GM23338 (cell line): ENCODE results near the gene POPDC2. TPM values are rescaled to one million over a fixed set of nuclear protein-coding genes. Genes with fewer than 3 reads are reported as not detected.

Source experiments
- ATAC-seq: fragments of 200-7000 bp; cut with Tn5 transposase; 3 replicates; pipeline ENCODE4 v1.9.1; 2020
- DNase-seq: peaks from one replicate; pipeline ENCODE4 v3.0.0-alpha.2; 2015; ENCODE audit warnings: low spot score
- H2AFZ ChIP-seq: fragments of 200-600 bp; sonication (generic); 2 replicates; pipeline ENCODE4 v1.8.0; 2016; ENCODE audit warnings: antibody characterized with exemption, mild to moderate bottlenecking, moderate library complexity
- H3F3A ChIP-seq: fragments of 200-600 bp; sonication (generic); replicated peaks from 2 replicates; pipeline ENCODE4 v1.8.0; 2017; ENCODE audit warnings: antibody characterized with exemption, mixed run types, low read depth
- H3K27ac ChIP-seq: fragments of 200-600 bp; sonication (generic); 2 replicates; pipeline ENCODE4 v1.6.1; 2016; ENCODE audit warnings: low read depth
- H3K27me3 ChIP-seq: fragments of 200-600 bp; sonication (generic); 2 replicates; pipeline ENCODE4 v1.8.0; 2016; ENCODE audit warnings: mild to moderate bottlenecking, mixed run types, moderate library complexity; ENCODE audit not compliant: insufficient read depth
- H3K36me3 ChIP-seq: fragments of 200-600 bp; sonication (generic); 2 replicates; pipeline ENCODE4 v1.8.0; 2016; ENCODE audit warnings: mild to moderate bottlenecking; ENCODE audit not compliant: insufficient read depth
- H3K4me1 ChIP-seq: fragments of 200-600 bp; sonication (generic); 2 replicates; pipeline ENCODE4 v1.8.0; 2016; ENCODE audit warnings: mild to moderate bottlenecking, moderate library complexity; ENCODE audit not compliant: insufficient read depth
- H3K4me2 ChIP-seq: fragments of 200-600 bp; sonication (generic); 2 replicates; pipeline ENCODE4 v1.7.1; 2017; ENCODE audit warnings: mixed run types
- H3K4me3 ChIP-seq: fragments of 200-600 bp; sonication (generic); 2 replicates; pipeline ENCODE4 v1.6.1; 2016; ENCODE audit warnings: mixed run types
- H3K79me2 ChIP-seq: fragments of 200-600 bp; sonication (generic); replicated peaks from 2 replicates; pipeline ENCODE4 v1.8.0; 2017; ENCODE audit warnings: mild to moderate bottlenecking; ENCODE audit not compliant: insufficient read depth
- H3K9me2 ChIP-seq: fragments of 200-600 bp; sonication (generic); 2 replicates; pipeline ENCODE4 v1.8.0; 2017; ENCODE audit not compliant: insufficient read depth
- H4K20me1 ChIP-seq: fragments of 200-600 bp; sonication (generic); replicated peaks from 2 replicates; pipeline ENCODE4 v1.8.0; 2017; ENCODE audit warnings: mild to moderate bottlenecking; ENCODE audit not compliant: insufficient read depth
- H3K27ac Mint-ChIP-seq: 2 replicates; pipeline ENCODE4 v1.8.0; 2020; ENCODE audit warnings: inconsistent platforms, mild to moderate bottlenecking, moderate library complexity, mixed read lengths
- H3K27me3 Mint-ChIP-seq: 3 replicates; pipeline ENCODE4 v1.8.0; 2022; ENCODE audit warnings: low read depth, mild to moderate bottlenecking, moderate library complexity, mixed read lengths, inconsistent platforms; ENCODE audit not compliant: insufficient read depth, poor library complexity
- H3K36me3 Mint-ChIP-seq: 3 replicates; pipeline ENCODE4 v1.8.0; 2021; ENCODE audit warnings: low read depth, mild to moderate bottlenecking, inconsistent platforms, moderate library complexity, mixed read lengths
- H3K4me1 Mint-ChIP-seq: 3 replicates; pipeline ENCODE4 v1.8.0; 2020; ENCODE audit warnings: mild to moderate bottlenecking, inconsistent platforms, mixed read lengths
- H3K4me3 Mint-ChIP-seq: 3 replicates; pipeline ENCODE4 v1.8.0; 2021; ENCODE audit warnings: moderate library complexity, mild to moderate bottlenecking, inconsistent platforms, mixed read lengths
- H3K9me3 Mint-ChIP-seq: 3 replicates; pipeline ENCODE4 v1.8.0; 2020; ENCODE audit warnings: moderate library complexity, mild to moderate bottlenecking, inconsistent platforms, mixed read lengths
- CREB1 ChIP-seq: fragments of 250-450 bp; sonication (Bioruptor Pico); IDR thresholded peaks from 2 replicates; pipeline ENCODE4 v1.5.0; 2020; ENCODE audit warnings: low read depth, mild to moderate bottlenecking, moderate library complexity
- CTCF ChIP-seq, 2 experiments: fragments of 200-600 bp in 1 of 2; sonication (generic) in 1 of 2; conservative IDR thresholded peaks; 2 replicates each; pipeline versions ENCODE4 v1.5.1 to v1.6.1; 2016 to 2017; ENCODE audit warnings: antibody characterized with exemption in 2 of 2, low read depth in 2 of 2, mild to moderate bottlenecking in 2 of 2, moderate library complexity in 1 of 2
- ETS1 ChIP-seq: IDR thresholded peaks from 2 replicates; pipeline ENCODE4 v1.6.1; 2016; ENCODE audit warnings: antibody characterized with exemption
- EZH2 ChIP-seq: fragments of 200-600 bp; sonication (generic); IDR thresholded peaks from one replicate; pipeline ENCODE4 v1.8.0; 2017; ENCODE audit warnings: antibody characterized with exemption, mild to moderate bottlenecking, low read depth; ENCODE audit not compliant: unreplicated experiment
- EZH2phosphoT487 ChIP-seq: fragments of 200-600 bp; sonication (generic); IDR thresholded peaks from one replicate; pipeline ENCODE4 v1.8.1; 2018; ENCODE audit warnings: antibody characterized with exemption; ENCODE audit not compliant: unreplicated experiment
- JUNB ChIP-seq: IDR thresholded peaks from one replicate; pipeline ENCODE4 v1.6.1; 2016; ENCODE audit warnings: antibody characterized with exemption; ENCODE audit not compliant: unreplicated experiment
- POLR2AphosphoS5 ChIP-seq: IDR thresholded peaks from 2 replicates; pipeline ENCODE4 v1.6.1; 2016; ENCODE audit warnings: antibody characterized with exemption, low read depth
- STAT1 ChIP-seq: IDR thresholded peaks from one replicate; pipeline ENCODE4 v1.6.1; 2016; ENCODE audit warnings: antibody characterized with exemption; ENCODE audit not compliant: unreplicated experiment
- ZNF114 ChIP-seq: fragments of 250-450 bp; sonication (Bioruptor Pico); IDR thresholded peaks from 2 replicates; pipeline ENCODE4 v1.5.0; 2020; ENCODE audit warnings: mild to moderate bottlenecking, moderate library complexity
- ZNF331 ChIP-seq: fragments of 250-450 bp; sonication (Bioruptor Pico); IDR thresholded peaks from 2 replicates; pipeline ENCODE4 v1.5.0; 2020; ENCODE audit warnings: low read depth, mild to moderate bottlenecking, moderate library complexity
- ZNF462 ChIP-seq: fragments of 250-450 bp; sonication (Bioruptor Pico); IDR thresholded peaks from 2 replicates; pipeline ENCODE4 v1.5.0; 2020; ENCODE audit warnings: mild to moderate bottlenecking, moderate library complexity
- polyA plus RNA-seq: library from polyadenylated mRNA; unstranded; fragments of >200 nt; fragmentation: Nextera tagmentation; extraction: Ambion mirVana; gene quantifications from 2 replicates; pipeline ENCODE4 v1.2.1, GENCODE V29; 2016
- total RNA-seq: library from RNA; depleted of rRNA; stranded (reverse); fragments of >200 nt; shearing (Covaris generic); gene quantifications from 2 replicates; pipeline ENCODE4 v1.2.3, GENCODE V29; 2014
- TF ChIP-seq, protein P1 (sequence below): IDR thresholded peaks from one replicate; pipeline ENCODE4 v1.6.1; 2018; ENCODE audit warnings: antibody characterized with exemption; ENCODE audit not compliant: unreplicated experiment

Gene POPDC2
- total and polyA plus RNA-seq, 2 experiments from 2014 or later: 0.36 TPM; not detected in 1

- no peak for ATAC-seq
- Histone ChIP-seq H3K79me2 (no peaks in the 10 kb centered on the region), H3K36me3 (no peaks in the 10 kb centered on the region), H3K4me1 (no peaks in the 10 kb centered on the region), H4K20me1 (no peaks in the 10 kb centered on the region), H3K27me3 (no peaks in the 10 kb centered on the region), H3K9me2 (no peaks in the 10 kb centered on the region), H3K4me2 (no peak overlapping the region), H3K27ac (no peak overlapping the region), H2AFZ (no peak overlapping the region), H3F3A (no peaks in the 10 kb centered on the region), H3K4me3 (no peak overlapping the region)
- H3K4me1 Mint-ChIP-seq: peaks cover 8% of the 10 kb centered on the region
- H3K9me3 Mint-ChIP-seq: no peaks in the 10 kb centered on the region
- DNase-seq: no peak
- TF ChIP-seq, protein P1, sequence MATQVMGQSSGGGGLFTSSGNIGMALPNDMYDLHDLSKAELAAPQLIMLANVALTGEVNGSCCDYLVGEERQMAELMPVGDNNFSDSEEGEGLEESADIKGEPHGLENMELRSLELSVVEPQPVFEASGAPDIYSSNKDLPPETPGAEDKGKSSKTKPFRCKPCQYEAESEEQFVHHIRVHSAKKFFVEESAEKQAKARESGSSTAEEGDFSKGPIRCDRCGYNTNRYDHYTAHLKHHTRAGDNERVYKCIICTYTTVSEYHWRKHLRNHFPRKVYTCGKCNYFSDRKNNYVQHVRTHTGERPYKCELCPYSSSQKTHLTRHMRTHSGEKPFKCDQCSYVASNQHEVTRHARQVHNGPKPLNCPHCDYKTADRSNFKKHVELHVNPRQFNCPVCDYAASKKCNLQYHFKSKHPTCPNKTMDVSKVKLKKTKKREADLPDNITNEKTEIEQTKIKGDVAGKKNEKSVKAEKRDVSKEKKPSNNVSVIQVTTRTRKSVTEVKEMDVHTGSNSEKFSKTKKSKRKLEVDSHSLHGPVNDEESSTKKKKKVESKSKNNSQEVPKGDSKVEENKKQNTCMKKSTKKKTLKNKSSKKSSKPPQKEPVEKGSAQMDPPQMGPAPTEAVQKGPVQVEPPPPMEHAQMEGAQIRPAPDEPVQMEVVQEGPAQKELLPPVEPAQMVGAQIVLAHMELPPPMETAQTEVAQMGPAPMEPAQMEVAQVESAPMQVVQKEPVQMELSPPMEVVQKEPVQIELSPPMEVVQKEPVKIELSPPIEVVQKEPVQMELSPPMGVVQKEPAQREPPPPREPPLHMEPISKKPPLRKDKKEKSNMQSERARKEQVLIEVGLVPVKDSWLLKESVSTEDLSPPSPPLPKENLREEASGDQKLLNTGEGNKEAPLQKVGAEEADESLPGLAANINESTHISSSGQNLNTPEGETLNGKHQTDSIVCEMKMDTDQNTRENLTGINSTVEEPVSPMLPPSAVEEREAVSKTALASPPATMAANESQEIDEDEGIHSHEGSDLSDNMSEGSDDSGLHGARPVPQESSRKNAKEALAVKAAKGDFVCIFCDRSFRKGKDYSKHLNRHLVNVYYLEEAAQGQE: no peak
- TF ChIP-seq ZNF462 (CRISPR knock-in tag) (no peak), ETS1 (no peak), CREB1 (CRISPR knock-in tag) (no peak), JUNB (no peak), ZNF114 (no peak), CTCF (conservative IDR thresholded peaks at IDR 0.05; ENCODE audit: low read depth in 2 of 2) (no peak), POLR2AphosphoS5 (no peak), EZH2 (no peak), STAT1 (no peak), ZNF331 (CRISPR knock-in tag) (no peak), EZH2phosphoT487 (no peak)
- H3K27me3 Mint-ChIP-seq: peaks cover 4% of the 10 kb centered on the region
- no peak overlapping the region for H3K27ac Mint-ChIP-seq
- no peaks in the 10 kb centered on the region for H3K36me3 Mint-ChIP-seq
- H3K4me3 Mint-ChIP-seq: no peak overlapping the region
Observed at GRCh38 chr3:119620899-119621298, 39.5 kb downstream of the POPDC2 start.
